ENCODE data around the gene PRR7. TPM values are rescaled to one million over a fixed set of nuclear protein-coding genes. Genes with fewer than 3 reads are reported as not detected.

Gene PRR7
- polyA plus RNA-seq, 1 of the 3 experiments (the other 2 are of a cell fraction), result 17.1 TPM

DNA sequence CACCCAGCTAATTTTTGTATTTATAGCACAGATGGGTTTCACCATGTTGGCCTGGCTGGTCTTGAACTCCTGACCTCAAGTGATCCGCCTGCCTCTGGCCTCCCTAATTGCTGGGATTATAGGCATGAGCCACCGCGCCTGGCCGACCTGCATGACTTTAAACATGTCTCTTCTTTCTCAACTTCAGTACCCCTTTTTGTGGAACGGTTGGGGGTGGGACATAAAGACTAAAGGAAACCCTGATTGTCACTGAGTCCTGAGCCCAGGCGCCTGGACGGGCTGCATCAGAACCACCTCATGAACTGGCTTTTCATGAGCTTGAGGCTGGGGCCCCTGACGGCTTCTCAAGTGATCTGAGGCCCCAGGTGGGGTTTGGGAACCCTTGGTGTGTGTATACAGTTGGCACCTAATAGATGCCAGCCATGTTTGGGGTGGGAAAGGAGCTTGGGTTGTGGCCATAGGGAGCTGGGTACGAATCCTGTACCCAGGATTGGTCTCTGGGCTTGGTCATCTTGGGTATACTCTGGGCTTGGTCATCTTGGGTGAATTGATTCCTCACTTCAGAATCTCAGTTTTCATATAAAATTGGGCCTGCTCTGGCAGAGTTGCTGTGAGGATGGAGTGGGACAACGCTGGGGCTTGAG, 17.9 kb upstream of the PRR7 start (continued):
- TF ChIP-seq, protein P1, sequence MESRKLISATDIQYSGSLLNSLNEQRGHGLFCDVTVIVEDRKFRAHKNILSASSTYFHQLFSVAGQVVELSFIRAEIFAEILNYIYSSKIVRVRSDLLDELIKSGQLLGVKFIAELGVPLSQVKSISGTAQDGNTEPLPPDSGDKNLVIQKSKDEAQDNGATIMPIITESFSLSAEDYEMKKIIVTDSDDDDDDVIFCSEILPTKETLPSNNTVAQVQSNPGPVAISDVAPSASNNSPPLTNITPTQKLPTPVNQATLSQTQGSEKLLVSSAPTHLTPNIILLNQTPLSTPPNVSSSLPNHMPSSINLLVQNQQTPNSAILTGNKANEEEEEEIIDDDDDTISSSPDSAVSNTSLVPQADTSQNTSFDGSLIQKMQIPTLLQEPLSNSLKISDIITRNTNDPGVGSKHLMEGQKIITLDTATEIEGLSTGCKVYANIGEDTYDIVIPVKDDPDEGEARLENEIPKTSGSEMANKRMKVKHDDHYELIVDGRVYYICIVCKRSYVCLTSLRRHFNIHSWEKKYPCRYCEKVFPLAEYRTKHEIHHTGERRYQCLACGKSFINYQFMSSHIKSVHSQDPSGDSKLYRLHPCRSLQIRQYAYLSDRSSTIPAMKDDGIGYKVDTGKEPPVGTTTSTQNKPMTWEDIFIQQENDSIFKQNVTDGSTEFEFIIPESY (IDR thresholded peaks at IDR 0.05; ENCODE audit: borderline replicate concordance, low read depth), result no peak
- no peak for TF ChIP-seq YY1 (IDR thresholded peaks at IDR 0.05; ENCODE audit: low read depth)

DNA sequence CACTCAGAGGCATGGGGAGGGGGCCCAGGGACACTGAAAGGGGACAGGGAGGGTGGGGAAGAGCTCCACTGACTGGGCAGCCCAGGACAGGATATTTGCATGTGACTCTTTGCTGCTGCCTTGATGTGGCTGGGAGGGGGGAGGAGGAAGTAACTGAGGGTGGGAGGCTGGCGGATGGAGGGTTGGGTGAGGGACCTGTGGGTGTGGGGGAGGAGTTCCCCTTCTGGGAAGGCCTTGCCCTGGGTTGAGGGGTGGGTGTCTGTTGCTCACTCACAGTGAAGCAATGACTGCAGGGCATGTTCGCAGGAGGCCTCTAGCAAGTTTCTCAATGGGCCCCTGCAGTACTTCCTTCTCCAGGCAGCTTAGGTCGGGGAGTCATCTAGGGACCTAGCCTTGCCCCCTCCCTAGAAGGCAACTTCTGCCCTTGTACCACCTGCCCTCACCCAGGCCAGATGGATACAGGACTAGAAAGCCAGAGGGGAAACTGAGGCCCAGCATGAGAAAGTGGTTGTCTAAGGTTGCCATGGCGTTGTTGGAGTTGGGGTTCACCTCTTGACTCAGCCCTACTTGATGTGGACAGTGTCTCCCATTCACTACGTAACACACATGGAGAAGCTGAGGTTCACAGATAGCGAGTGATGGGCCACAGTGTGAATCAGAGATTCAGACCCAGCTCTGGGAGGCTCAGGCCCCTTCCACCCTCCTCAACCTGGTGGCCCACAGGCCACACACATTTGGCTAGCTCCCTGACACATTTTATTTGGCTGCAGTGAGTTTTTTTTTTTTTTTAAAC, 17.2 kb upstream of the PRR7 start:
- H3K36me3 ChIP-seq (replicated peaks in 1 of 2; ENCODE audit: control insufficient read depth in 1 of 2, insufficient read depth in 2 of 2, low read length in 1 of 2), result peaks cover 0 to 33% of the 10 kb centered on the region in 2 experiments
- no peaks in the 10 kb centered on the region for H3K9me3 ChIP-seq
- no peak overlapping the region; a peak in 1 of 4 replicates for H3K27ac ChIP-seq (ENCODE audit: low read depth in 2 of 2, low read length in 1 of 2)
- peaks cover 12% of the 10 kb centered on the region for H3F3A ChIP-seq (replicated peaks; ENCODE audit: insufficient read depth)
- no peak overlapping the region for H2AFZ ChIP-seq (ENCODE audit: low read depth)
- peaks cover 30% of the 10 kb centered on the region for H3K79me2 ChIP-seq (ENCODE audit: insufficient read depth)
- no peaks in the 10 kb centered on the region for H3K9me2 ChIP-seq
- 0 out of 2 replicates have a peak overlapping the region, but pooled peaks have one; percentile 7 for H3K4me2 ChIP-seq
- H3K9ac ChIP-seq, result no peak overlapping the region
- no peak overlapping the region for H3K4me3 ChIP-seq (ENCODE audit: low read depth in 2 of 2, low read length in 1 of 2)
- no peaks in the 10 kb centered on the region for H3K27me3 ChIP-seq (ENCODE audit: insufficient read depth)
- 100% methylated on average over 6 of the region's 6 CpGs for WGBS (ENCODE audit: low lambda C conversion rate)
- ChIA-PET POLR2A (interaction anchor here (1.2 to 1.4 kb wide), 3 partner anchors 11 to 25 kb away, joined by 3 to 4 read pairs (median 4); no protein-coding TSS in a partner anchor), CTCF (interaction anchor here (0.6 to 10.8 kb wide), 8 partner anchors 17 to 111 kb away, joined by 3 to 120 read pairs (median 3); no protein-coding TSS in a partner anchor)
- H4K20me1 ChIP-seq (ENCODE audit: insufficient read depth), result 0 out of 2 replicates have a peak, but pooled peaks cover 13% of the 10 kb centered on the region
- TF ChIP-seq, protein P2, sequence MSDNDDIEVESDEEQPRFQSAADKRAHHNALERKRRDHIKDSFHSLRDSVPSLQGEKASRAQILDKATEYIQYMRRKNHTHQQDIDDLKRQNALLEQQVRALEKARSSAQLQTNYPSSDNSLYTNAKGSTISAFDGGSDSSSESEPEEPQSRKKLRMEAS (IDR thresholded peaks at IDR 0.05; ENCODE audit: low read depth), result no peak
- TF ChIP-seq TCF12 (IDR thresholded peaks at IDR 0.05), result no peak
- TF ChIP-seq, protein P3, sequence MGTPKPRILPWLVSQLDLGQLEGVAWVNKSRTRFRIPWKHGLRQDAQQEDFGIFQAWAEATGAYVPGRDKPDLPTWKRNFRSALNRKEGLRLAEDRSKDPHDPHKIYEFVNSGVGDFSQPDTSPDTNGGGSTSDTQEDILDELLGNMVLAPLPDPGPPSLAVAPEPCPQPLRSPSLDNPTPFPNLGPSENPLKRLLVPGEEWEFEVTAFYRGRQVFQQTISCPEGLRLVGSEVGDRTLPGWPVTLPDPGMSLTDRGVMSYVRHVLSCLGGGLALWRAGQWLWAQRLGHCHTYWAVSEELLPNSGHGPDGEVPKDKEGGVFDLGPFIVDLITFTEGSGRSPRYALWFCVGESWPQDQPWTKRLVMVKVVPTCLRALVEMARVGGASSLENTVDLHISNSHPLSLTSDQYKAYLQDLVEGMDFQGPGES (IDR thresholded peaks at IDR 0.05; ENCODE audit: low read depth, low read length), result no peak
- DNase-seq, result no peak
- peaks cover 5 to 33% of the 10 kb centered on the region in 2 experiments; a peak in 2 of 4 replicates for H3K4me1 ChIP-seq (ENCODE audit: control insufficient read depth in 1 of 2, insufficient read depth in 2 of 2, low read depth in 1 of 2, low read length in 1 of 2)

DNA sequence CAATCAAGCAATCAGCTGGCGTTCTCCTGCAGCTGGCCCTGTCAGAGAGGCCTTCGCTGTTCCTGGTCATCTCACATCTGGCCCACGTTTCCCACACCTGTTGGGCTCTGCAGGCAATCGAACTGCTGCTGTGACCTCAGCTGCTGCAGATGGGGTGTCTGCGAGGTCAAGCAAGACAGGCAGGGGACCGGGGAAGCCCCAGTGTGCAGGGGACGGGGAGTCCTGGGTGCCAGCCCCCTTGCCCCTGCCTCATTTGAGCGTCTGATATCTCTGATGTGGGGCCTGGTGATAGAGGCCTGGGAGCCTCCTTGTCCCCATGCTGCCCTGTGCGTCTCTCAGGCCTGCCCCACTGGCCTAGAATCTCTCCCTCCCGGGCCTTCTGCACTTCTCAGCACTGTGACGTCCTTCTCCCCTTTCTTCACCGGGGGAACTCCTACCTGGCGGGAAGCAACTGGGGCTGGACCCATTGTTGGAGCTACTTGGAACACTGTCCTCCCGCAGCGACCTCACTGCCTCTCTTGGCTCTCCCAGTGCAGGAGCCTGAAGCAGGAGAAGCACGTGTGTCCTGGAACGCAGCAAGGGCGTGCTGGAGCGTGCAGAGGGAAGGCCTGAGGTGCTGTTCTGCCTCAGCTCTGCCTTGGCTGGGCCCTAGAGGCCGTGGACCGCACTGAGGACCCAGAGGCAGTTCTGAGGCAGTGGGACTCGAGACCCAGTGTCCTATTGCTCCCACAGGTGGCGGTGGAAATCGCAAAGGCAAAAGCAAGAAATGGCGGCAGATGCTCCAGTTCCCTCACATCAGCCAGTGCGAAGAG, 16.3 kb upstream of the PRR7 start:
- ChIA-PET POLR2A (interaction anchor here (1.5 kb wide), 1 partner anchor 16 kb away, joined by 3 read pairs; no protein-coding TSS in a partner anchor), CTCF (interaction anchor here (0.7 to 10.8 kb wide), 7 partner anchors 12 to 112 kb away, joined by 3 to 120 read pairs (median 5); no protein-coding TSS in a partner anchor)
- H3K36me3 ChIP-seq (replicated peaks in 1 of 2; ENCODE audit: control insufficient read depth in 1 of 2, insufficient read depth in 2 of 2, low read length in 1 of 2), result peaks cover 3 to 39% of the 10 kb centered on the region in 2 experiments
- H3F3A ChIP-seq (replicated peaks; ENCODE audit: insufficient read depth), result peaks cover 8% of the 10 kb centered on the region
- no peak overlapping the region; a peak in 1 of 4 replicates for H3K27ac ChIP-seq (ENCODE audit: low read depth in 2 of 2, low read length in 1 of 2)
- H3K9me2 ChIP-seq, result no peaks in the 10 kb centered on the region
- no peak for DNase-seq
- 92% methylated on average over 14 of the region's 26 CpGs for WGBS (ENCODE audit: low lambda C conversion rate)
- 0 out of 2 replicates have a peak, but pooled peaks cover 13% of the 10 kb centered on the region for H4K20me1 ChIP-seq (ENCODE audit: insufficient read depth)
- H3K79me2 ChIP-seq (ENCODE audit: insufficient read depth), result peaks cover 30% of the 10 kb centered on the region
- H3K4me3 ChIP-seq (ENCODE audit: low read depth in 2 of 2, low read length in 1 of 2), result no peak overlapping the region
- H3K4me2 ChIP-seq, result no peak overlapping the region
- H3K4me1 ChIP-seq (ENCODE audit: control insufficient read depth in 1 of 2, insufficient read depth in 2 of 2, low read depth in 1 of 2, low read length in 1 of 2), result peaks cover 3 to 30% of the 10 kb centered on the region in 2 experiments; a peak in 2 of 4 replicates
- H3K27me3 ChIP-seq (ENCODE audit: insufficient read depth), result no peaks in the 10 kb centered on the region
- no peaks in the 10 kb centered on the region for H3K9me3 ChIP-seq
- H3K9ac ChIP-seq, result no peak overlapping the region
- no peak overlapping the region for H2AFZ ChIP-seq (ENCODE audit: low read depth)
- no peak for TF ChIP-seq MXI1 (IDR thresholded peaks at IDR 0.05; ENCODE audit: low read depth, low read length)
- TF ChIP-seq, protein P4, sequence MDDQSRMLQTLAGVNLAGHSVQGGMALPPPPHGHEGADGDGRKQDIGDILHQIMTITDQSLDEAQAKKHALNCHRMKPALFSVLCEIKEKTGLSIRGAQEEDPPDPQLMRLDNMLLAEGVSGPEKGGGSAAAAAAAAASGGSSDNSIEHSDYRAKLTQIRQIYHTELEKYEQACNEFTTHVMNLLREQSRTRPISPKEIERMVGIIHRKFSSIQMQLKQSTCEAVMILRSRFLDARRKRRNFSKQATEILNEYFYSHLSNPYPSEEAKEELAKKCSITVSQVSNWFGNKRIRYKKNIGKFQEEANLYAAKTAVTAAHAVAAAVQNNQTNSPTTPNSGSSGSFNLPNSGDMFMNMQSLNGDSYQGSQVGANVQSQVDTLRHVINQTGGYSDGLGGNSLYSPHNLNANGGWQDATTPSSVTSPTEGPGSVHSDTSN (IDR thresholded peaks at IDR 0.05), result 0 out of 2 replicates have a peak, but pooled peaks have one; percentile 2

Measured in SK-N-SH (cell line).